SH-SY5Y (cell line): ENCODE measurements around the gene MTM1.
A peak's percentile ranks its signal among the peaks of the same experiment; 100 is the strongest.

Source experiments
- GATA2 ChIP-seq: IDR thresholded peaks from 2 replicates; pipeline ENCODE4 v1.6.1; 2011; ENCODE audit warnings: mild to moderate bottlenecking, low read depth, low read length
- GATA3 ChIP-seq: IDR thresholded peaks from 2 replicates; pipeline ENCODE4 v1.6.1; 2011; ENCODE audit warnings: low read depth, mild to moderate bottlenecking, low read length, moderate library complexity

The MTM1 gene

GRCh38 chrX:150610043-150610442, 41.6 kb downstream of the MTM1 start:
- TF ChIP-seq GATA3 (no peak), GATA2 (no peak)

DNA sequence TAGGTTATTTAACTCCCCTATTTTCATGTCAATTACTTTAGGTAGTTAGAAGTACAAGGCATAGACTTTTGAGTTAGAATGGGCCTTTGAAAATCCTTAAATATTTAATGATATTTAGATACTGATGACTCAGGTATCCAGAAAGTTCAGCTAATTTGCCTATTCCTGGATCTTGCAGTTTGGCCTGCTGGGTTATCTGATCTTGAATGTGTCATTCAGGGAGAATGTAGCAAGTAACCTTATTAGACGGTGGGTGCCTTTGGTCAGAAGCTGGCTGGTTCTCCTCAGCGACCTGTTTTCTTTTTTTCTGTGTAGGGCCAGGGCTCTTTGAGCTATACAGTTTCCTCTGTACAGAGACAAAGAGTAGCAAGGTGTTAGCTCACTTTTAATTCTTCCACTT, 42.0 kb downstream of the MTM1 start:
- TF ChIP-seq GATA2 (no peak), GATA3 (no peak)

DNA sequence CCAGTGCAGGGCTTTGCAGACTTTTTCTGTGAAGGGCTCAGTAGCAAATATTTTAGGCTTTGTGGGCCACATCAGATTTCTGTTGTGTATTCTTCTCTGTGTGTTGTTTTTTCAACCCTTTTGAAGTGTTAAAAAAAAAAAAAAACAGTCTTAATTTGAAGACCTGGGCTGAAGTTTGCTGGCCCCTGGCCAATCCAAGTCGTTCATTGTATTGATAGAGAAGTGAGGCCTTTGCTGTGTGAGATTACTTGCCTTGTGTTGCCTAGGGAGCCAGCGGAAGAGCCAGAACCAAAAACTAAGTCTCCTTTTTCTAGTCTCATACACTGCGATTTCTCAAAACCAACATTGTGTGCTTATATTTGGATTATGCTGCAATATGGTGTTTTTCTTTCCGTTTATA, 46.9 kb downstream of the MTM1 start:
- TF ChIP-seq GATA3 (no peak), GATA2 (no peak)

- TF ChIP-seq GATA2 (no peak), GATA3 (no peak)
Measured at GRCh38 chrX:150616179-150616862, 47.9 kb downstream of the MTM1 start.

DNA sequence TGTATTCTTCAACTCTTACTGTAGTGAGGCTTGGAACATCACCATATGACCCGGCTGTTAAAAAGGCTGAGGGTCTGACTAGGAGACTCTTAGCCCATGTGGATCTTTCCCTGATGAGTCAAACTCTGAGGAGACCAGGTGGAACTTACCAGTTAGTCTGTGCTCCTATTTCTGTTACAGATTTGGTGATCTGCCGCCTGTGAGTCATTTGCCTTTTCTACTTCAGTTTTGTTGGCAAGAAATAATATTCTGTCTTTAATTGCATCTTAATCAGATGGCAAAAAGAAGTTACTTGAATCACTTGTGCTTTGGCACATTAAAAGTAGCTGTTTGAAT, 48.4 kb downstream of the MTM1 start:
- no peak for TF ChIP-seq GATA2
- TF ChIP-seq GATA3, result no peak

DNA sequence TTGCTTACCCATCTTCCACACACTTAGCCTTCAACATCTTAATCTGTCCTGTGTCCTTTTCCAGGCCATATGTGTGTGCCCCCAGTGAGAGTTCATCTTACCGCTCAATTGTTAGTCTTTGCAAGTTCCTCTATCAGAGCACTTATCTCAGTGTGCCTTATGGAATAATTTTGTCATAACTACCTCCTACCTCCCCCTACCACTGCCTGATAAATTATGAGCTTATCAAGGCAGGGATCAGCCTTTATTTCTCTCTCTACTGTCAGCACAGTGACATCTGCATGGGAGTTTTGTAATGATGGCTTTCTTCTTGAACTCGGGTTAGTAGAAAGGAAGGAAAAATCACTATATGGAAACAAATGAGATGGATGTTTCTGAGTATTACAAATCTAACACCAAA, 53.2 kb downstream of the MTM1 start:
- TF ChIP-seq GATA3 (peak; percentile 43; the same call in 1 of the 2 replicates), GATA2 (peak; percentile 69)

- TF ChIP-seq GATA2, result no peak
- TF ChIP-seq GATA3, result no peak
Measured at GRCh38 chrX:150623583-150623982, 55.2 kb downstream of the MTM1 start.

- TF ChIP-seq GATA2, result no peak
- TF ChIP-seq GATA3, result no peak
Measured at GRCh38 chrX:150625097-150625496, 56.7 kb downstream of the MTM1 start.

GRCh38 chrX:150625875-150626274, 57.5 kb downstream of the MTM1 start:
- TF ChIP-seq GATA2 (no peak), GATA3 (no peak)

- no peak for TF ChIP-seq GATA3
- TF ChIP-seq GATA2, result no peak
Measured at GRCh38 chrX:150627957-150628356, 59.5 kb downstream of the MTM1 start.

DNA sequence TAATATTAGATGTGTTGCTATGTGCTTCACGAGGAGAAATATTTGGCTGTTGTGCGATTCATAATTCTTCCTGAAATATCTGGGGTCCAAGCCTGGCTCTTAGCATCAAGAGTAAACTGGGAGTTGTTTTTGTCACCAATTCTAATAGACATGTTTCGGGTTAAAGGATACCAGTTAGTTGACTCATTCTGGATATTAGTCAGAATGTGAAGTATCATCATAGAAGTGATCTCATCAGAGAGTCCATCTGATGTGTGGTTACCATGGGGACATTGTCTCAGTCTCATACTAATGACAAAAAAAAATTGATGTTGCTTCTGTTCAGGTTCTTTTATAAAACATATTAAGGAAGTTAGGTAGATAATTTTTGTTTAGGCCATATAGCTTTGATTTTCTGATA, 67.5 kb downstream of the MTM1 start:
- no peak for TF ChIP-seq GATA3

- TF ChIP-seq GATA3 (no peak), GATA2 (no peak)
Measured at GRCh38 chrX:150642423-150642822, 74.0 kb downstream of the MTM1 start.

GRCh38 chrX:150643271-150643670, 74.8 kb downstream of the MTM1 start:
- no peak for TF ChIP-seq GATA3
- TF ChIP-seq GATA2, result no peak

DNA sequence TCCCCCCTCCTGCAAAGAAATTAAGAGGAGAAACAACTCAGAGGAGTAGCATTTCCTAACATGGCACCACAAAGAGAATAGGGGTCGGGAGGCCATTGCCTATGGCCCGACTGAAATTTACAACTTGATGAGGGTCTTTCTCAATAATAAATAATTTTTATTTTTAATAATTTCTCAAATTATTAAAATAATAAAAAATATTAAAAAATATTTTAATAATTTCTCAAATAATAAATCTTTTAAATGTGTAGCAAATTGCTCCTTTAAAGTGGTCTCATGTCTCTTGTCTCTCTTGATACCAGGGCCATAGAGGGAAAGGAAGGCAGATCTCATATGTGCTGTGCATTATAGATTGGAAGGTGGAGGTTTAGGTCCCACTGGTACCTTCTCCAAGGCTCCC, 75.5 kb downstream of the MTM1 start:
- TF ChIP-seq GATA3 (no peak), GATA2 (no peak)

DNA sequence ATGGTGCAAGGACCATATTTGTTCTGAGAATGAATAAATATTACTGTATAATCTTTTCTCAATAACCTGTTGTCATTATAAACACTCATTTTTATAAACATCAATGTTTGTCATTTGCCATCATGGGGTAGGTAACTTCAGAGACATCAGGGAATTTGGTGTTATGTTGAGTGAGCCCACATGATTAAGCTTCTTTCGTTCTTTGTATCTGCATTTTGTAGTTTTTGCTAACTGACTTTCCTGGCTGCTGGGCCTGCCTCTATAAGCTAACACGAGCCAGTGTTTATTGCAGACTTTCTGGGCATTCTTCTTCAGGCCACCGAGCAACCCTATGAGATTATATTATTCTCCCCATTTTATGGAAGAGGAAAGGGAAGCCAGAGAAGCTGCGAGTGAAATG, 76.0 kb downstream of the MTM1 start:
- TF ChIP-seq GATA2 (no peak), GATA3 (no peak)

DNA sequence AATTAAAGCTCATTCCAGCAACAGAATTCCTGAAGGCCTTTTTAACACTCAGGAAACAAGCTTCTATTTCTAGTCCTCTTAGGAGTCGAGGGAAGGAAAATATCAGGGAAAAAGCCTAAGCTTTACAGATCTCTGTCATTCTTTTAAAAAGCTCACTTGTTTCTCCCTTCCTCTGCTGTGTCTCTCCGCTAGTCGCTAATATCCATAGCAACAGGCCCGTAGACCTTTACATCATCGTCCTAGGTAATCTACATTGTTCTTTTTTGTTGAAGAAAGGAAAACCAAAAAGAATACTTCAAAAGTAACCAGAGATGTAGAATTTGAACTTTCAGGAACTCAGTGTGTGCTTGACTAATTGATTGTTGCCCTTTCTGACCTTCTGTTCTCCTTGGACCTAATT, 78.9 kb downstream of the MTM1 start:
- TF ChIP-seq GATA3, result no peak
- TF ChIP-seq GATA2, result no peak
